ENCODE data around the gene RMI1. TPM values are rescaled to one million over a fixed set of nuclear protein-coding genes. Genes with fewer than 3 reads are reported as not detected.

RMI1 gene
- total and polyA plus RNA-seq, 2 of the 8 experiments (the other 6 are each of a cell fraction or from before 2014, with no cell fraction given) = 3.0 to 34.1 TPM

- no peak for TF ChIP-seq CTBP2 (IDR thresholded peaks at IDR 0.05; ENCODE audit: borderline replicate concordance, insufficient read depth, insufficient read length, low read length)
- TF ChIP-seq TAF7 (optimal IDR thresholded peaks at IDR 0.05; ENCODE audit: borderline replicate concordance, low read depth, low read length) = no peak
- TF ChIP-seq PHF8 (conservative IDR thresholded peaks at IDR 0.05; ENCODE audit: low read depth, low read length) = no peak
- no peak for TF ChIP-seq SP1 (IDR thresholded peaks at IDR 0.05; ENCODE audit: low read depth, low read length)
- TF ChIP-seq SAP30 (IDR thresholded peaks at IDR 0.05; ENCODE audit: insufficient read depth, insufficient replicate concordance, low read length) = no peak
Measured at GRCh38 chr9:83959061-83959460, 21.5 kb upstream of the RMI1 start (continued).
